D721Med (cell line): Measurements from ENCODE around the gene EPM2AIP1.
"Not testable (repeated sequence)": the region's sequence is repeated elsewhere in the genome, so short reads cannot be mapped to it uniquely, and the experiment has no call there.

Source experiments
- DNase-seq: peaks from one replicate; pipeline ENCODE4 v3.0.0; 2011; ENCODE audit warnings: low spot score; ENCODE audit not compliant: insufficient read length
- FAIRE-seq: peaks from 2 replicates; lab custom pipeline; 2011; peaks lifted over from hg19 to GRCh38; lab: Jason Lieb, UNC
- TF ChIP-seq, protein P1 (sequence below): IDR thresholded peaks from 2 replicates; pipeline ENCODE4 v1.5.1; 2012; ENCODE audit warnings: mild to moderate bottlenecking, control low read depth; ENCODE audit not compliant: insufficient read depth; ENCODE audit errors: missing control alignments

Gene EPM2AIP1

DNA sequence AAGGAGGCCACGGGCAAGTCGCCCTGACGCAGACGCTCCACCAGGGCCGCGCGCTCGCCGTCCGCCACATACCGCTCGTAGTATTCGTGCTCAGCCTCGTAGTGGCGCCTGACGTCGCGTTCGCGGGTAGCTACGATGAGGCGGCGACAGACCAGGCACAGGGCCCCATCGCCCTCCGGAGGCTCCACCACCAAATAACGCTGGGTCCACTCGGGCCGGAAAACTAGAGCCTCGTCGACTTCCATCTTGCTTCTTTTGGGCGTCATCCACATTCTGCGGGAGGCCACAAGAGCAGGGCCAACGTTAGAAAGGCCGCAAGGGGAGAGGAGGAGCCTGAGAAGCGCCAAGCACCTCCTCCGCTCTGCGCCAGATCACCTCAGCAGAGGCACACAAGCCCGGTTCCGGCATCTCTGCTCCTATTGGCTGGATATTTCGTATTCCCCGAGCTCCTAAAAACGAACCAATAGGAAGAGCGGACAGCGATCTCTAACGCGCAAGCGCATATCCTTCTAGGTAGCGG lies at the start of gene EPM2AIP1:
Gene EPM2AIP1, minus strand, starts transcription at position 326 of the 520 bp plus-strand sequence. Its CDS starts 54 bp downstream, at position 272.
- FAIRE-seq, result no peak
- TF ChIP-seq, protein P1, sequence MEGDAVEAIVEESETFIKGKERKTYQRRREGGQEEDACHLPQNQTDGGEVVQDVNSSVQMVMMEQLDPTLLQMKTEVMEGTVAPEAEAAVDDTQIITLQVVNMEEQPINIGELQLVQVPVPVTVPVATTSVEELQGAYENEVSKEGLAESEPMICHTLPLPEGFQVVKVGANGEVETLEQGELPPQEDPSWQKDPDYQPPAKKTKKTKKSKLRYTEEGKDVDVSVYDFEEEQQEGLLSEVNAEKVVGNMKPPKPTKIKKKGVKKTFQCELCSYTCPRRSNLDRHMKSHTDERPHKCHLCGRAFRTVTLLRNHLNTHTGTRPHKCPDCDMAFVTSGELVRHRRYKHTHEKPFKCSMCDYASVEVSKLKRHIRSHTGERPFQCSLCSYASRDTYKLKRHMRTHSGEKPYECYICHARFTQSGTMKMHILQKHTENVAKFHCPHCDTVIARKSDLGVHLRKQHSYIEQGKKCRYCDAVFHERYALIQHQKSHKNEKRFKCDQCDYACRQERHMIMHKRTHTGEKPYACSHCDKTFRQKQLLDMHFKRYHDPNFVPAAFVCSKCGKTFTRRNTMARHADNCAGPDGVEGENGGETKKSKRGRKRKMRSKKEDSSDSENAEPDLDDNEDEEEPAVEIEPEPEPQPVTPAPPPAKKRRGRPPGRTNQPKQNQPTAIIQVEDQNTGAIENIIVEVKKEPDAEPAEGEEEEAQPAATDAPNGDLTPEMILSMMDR, result no peak
- DNase-seq, result no peak

DNA sequence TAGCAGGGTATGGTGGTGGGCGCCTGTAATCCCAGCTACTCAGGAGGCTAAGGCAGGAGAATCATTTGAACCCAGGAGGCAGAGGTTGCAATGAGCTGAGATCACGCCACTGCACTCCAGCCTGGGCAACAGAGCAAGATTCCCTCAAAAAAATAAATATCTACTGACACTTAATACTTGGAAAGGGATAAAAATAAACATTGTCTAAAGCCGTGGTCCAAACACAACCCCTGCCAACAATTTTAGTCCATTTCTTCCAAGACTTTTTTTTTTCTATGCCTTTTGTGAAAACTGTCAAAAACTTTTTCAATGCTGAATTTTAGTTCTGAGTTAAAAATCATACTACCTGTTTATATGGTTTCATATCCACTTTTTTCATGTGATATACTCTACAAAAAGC lies 49.8 kb upstream of the EPM2AIP1 start:
- DNase-seq, FAIRE-seq: not testable (repeated sequence)

DNA sequence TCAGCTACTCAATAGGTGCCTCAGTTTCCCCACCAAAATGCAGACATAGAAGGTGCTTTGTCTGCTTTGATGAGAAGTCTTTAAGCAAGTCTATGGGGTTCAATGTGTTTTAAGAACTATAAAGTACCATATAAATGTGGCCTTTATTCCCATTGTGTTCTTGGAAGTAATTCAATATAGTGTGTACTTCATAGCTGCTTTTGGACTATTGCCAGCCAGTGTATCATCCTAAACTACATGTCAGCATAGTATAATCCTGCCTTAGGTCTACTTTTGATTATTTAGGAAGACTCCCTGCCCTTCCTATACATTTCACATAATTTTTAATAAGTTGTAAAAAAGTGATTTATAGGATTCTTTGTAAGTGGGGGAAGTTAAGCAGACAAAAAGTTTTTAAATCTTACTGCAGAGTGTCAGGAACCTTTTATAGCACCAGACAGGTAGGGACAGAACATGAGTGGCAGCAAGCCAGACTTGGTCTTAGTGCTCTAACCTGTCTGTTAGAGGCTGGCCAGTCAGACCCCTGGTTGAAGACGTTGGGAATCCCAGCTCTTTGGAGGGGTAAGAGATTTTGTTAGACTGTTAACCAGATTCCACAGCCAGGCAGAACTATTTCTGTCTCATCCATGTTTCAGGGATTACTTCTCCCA lies 48.7 kb upstream of the EPM2AIP1 start:
- TF ChIP-seq, protein P1, result no peak
- FAIRE-seq, result no peak
- no peak for DNase-seq

DNA sequence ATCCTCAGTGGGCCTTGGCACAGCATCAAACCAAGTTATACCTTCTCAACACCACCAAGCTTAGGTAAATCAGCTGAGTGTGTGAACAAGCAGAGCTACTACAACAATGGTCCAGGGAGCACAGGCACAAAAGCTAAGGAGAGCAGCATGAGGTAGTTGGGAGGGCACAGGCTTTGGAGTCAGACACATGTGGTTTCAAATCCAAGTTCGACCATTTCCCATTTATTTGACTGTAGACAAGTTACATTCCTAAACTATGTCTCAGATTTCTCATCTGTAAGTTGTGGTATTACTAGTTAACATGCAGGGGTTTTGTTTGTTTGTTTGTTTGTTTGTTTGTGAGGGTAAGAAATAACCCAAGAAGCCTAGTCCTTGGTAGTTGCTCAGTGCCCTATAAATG lies 47.3 kb upstream of the EPM2AIP1 start:
- TF ChIP-seq, protein P1, result no peak
- DNase-seq (no peak), FAIRE-seq (no peak)

DNA sequence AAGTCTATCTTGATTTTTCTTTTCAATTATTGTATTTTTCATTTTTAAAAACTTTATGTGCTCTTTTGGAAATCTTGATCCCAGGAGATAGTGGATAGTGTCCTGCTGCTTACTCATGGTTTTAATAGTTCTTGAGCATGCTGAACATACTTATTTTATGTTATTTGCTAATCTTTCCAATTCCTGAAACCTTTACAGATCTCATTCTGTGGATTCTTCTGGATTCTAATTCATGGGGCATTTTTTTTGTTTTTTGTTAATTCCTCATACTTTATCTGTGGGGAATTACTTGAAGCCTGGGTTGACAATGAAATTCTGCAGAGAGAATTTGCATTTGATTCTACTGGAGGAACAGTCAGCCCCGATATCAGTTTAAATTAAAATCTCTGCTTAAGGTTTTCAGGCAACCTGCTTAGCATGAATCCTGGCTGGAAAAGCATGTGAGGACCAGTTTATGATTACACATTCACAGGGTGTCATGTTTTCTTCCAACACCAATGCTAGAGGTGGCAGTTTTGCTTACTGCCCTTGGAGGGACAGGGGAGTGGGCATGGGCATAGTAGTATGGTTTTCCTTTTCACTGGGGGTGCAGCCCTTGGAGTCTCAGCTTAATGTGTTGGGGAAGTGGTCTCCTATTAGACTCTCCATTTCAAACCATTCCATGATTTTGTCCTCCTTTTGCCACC lies 46.4 kb upstream of the EPM2AIP1 start:
- FAIRE-seq (no peak), DNase-seq (no peak)
- TF ChIP-seq, protein P1, result no peak

DNA sequence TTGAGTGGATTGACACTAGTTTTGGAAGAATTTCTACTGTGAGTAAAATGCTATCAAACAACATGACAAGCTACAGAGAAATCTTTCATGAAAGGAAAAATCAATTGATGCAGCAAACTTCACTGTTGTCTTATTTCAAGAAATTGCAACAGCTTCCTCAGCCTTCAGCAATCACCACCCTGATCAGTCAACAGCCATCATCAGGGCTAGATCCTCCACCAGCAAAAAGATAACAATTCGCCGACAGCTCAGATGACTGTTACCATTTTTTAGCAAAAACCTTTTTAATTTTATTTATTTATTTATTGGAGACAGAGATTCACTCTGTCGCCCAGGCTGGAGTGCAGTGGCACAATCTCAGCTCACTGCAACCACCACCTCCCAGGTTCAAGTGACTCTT lies 44.4 kb upstream of the EPM2AIP1 start:
- TF ChIP-seq, protein P1, result no peak
- FAIRE-seq (no peak), DNase-seq (no peak)

DNA sequence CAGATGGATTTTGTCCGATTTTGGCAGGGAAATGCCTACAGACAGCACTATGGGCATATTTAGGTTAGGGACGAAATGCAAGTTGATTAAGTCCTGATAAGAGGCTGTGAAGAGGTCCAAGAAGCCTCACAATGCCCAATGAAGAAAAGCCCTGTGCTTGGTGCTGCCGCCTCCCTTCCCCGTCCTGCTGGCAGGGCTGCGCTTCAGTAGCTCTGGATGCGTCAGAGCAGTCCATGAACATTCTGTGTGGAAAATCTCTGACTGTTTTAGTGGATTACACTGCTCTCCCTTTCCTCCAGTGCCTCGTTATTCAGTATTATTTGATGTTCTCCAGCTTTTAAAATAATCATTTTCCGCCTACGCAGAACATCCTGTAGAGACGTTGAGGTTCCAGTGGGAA lies 40.0 kb upstream of the EPM2AIP1 start:
- no peak for FAIRE-seq

More for the DNA sequence above, 40.0 kb upstream of the EPM2AIP1 start:
- TF ChIP-seq, protein P1, result no peak
- no peak for DNase-seq
